ENCODE measurements around the gene PDE1A. TPM values are rescaled to one million over a fixed set of nuclear protein-coding genes. Genes with fewer than 3 reads are reported as not detected.

PDE1A gene
- total RNA-seq, 4 donors from 2014 or later, result 0.75 to 8.1 (median 3.8) TPM

- in situ Hi-C loops (cut with MboI; ENCODE audit: low pct_ligation_motif_present in 1 of 4, low pct_unique_long_range_greater_than_20kb in 1 of 4, low sequenced_read_pairs in 3 of 4), result loop anchor here (5.0 to 25.0 kb wide), 3 partner anchors 465 to 800 kb away; no protein-coding TSS in a partner anchor
- H3K4me1 ChIP-seq, result no peaks in the 10 kb centered on the region
- peaks cover 8 to 14% of the 10 kb centered on the region in 2 donors for H3K9me3 ChIP-seq
- H3K27ac ChIP-seq, result no peak overlapping the region
- TF ChIP-seq POLR2A (IDR thresholded peaks at IDR 0.05) (no peak), POLR2AphosphoS5 (IDR thresholded peaks at IDR 0.05) (no peak), EP300 (IDR thresholded peaks at IDR 0.05; ENCODE audit: low read depth) (no peak)
- TF ChIP-seq, protein P1, sequence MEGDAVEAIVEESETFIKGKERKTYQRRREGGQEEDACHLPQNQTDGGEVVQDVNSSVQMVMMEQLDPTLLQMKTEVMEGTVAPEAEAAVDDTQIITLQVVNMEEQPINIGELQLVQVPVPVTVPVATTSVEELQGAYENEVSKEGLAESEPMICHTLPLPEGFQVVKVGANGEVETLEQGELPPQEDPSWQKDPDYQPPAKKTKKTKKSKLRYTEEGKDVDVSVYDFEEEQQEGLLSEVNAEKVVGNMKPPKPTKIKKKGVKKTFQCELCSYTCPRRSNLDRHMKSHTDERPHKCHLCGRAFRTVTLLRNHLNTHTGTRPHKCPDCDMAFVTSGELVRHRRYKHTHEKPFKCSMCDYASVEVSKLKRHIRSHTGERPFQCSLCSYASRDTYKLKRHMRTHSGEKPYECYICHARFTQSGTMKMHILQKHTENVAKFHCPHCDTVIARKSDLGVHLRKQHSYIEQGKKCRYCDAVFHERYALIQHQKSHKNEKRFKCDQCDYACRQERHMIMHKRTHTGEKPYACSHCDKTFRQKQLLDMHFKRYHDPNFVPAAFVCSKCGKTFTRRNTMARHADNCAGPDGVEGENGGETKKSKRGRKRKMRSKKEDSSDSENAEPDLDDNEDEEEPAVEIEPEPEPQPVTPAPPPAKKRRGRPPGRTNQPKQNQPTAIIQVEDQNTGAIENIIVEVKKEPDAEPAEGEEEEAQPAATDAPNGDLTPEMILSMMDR (IDR thresholded peaks at IDR 0.05), result no peak
- H3K36me3 ChIP-seq, result no peaks in the 10 kb centered on the region
- intact Hi-C loops (cut with DNase I; ENCODE audit: low total_unique reads), result loop anchor here (5.0 kb wide), 1 partner anchor 465 kb away; no protein-coding TSS in a partner anchor
- DNase-seq, result no peak
- H3K27me3 ChIP-seq, result no peaks in the 10 kb centered on the region
- no peak overlapping the region for H3K4me3 ChIP-seq
Measured at GRCh38 chr2:182187130-182187529, 239.7 kb downstream of the PDE1A start.

- TF ChIP-seq, protein P1 (IDR thresholded peaks at IDR 0.05), result peak; percentile 80 to 88 (median 84)
- no peak for TF ChIP-seq POLR2AphosphoS5 (IDR thresholded peaks at IDR 0.05)
- no peak for TF ChIP-seq POLR2A (IDR thresholded peaks at IDR 0.05)
- TF ChIP-seq EP300 (IDR thresholded peaks at IDR 0.05; ENCODE audit: low read depth), result no peak
- WGBS, 2 donors (ENCODE audit: low coverage in 1 of 2), result 33 to 34% methylated on average over 4 of the region's 4 CpGs
- intact Hi-C loops (cut with DNase I; ENCODE audit: low total_unique reads), result loop anchor here (5.0 kb wide), 1 partner anchor 466 kb away; no protein-coding TSS in a partner anchor
Measured at GRCh38 chr2:182186132-182186735, 240.6 kb downstream of the PDE1A start.

GRCh38 chr2:182182436-182182835 is 244.4 kb downstream of the PDE1A start:
- no peak for DNase-seq
- Histone ChIP-seq H3K9me3 (peaks cover 8 to 14% of the 10 kb centered on the region in 2 donors), H3K4me1 (no peaks in the 10 kb centered on the region), H3K27ac (no peak overlapping the region), H3K4me3 (no peak overlapping the region), H3K36me3 (no peaks in the 10 kb centered on the region), H3K27me3 (no peaks in the 10 kb centered on the region)
- intact Hi-C loops (cut with DNase I; ENCODE audit: low total_unique reads), result no loop called here
- in situ Hi-C loops (cut with MboI; ENCODE audit: low pct_ligation_motif_present in 1 of 4, low pct_unique_long_range_greater_than_20kb in 1 of 4, low sequenced_read_pairs in 3 of 4), result loop anchor here in 3 of 4 donors (10.0 to 25.0 kb wide), 2 partner anchors 472 to 805 kb away; no protein-coding TSS in a partner anchor
- TF ChIP-seq POLR2AphosphoS5 (IDR thresholded peaks at IDR 0.05) (no peak), EP300 (IDR thresholded peaks at IDR 0.05; ENCODE audit: low read depth) (no peak), POLR2A (IDR thresholded peaks at IDR 0.05) (no peak)
- TF ChIP-seq, protein P1 (IDR thresholded peaks at IDR 0.05), result no peak
- WGBS, 2 donors (ENCODE audit: low coverage in 1 of 2), result 78 to 88% methylated on average over 1 to 2 of the region's 2 CpGs

More at GRCh38 chr2:182186132-182186735, 240.6 kb downstream of the PDE1A start:
- Histone ChIP-seq H3K36me3 (no peaks in the 10 kb centered on the region), H3K9me3 (peaks cover 8 to 14% of the 10 kb centered on the region in 2 donors), H3K4me3 (no peak overlapping the region), H3K4me1 (no peaks in the 10 kb centered on the region), H3K27me3 (no peaks in the 10 kb centered on the region), H3K27ac (no peak overlapping the region)
- no peak for DNase-seq
- in situ Hi-C loops (cut with MboI; ENCODE audit: low pct_ligation_motif_present in 1 of 4, low pct_unique_long_range_greater_than_20kb in 1 of 4, low sequenced_read_pairs in 3 of 4), result loop anchor here (5.0 to 25.0 kb wide), 3 partner anchors 466 to 801 kb away; no protein-coding TSS in a partner anchor

GRCh38 chr2:182181381-182181780 is 245.5 kb downstream of the PDE1A start:
- Histone ChIP-seq H3K27me3 (no peaks in the 10 kb centered on the region), H3K9me3 (peaks cover 8 to 14% of the 10 kb centered on the region in 2 donors), H3K4me1 (no peaks in the 10 kb centered on the region), H3K4me3 (no peak overlapping the region), H3K36me3 (no peaks in the 10 kb centered on the region), H3K27ac (no peak overlapping the region)
- in situ Hi-C loops (cut with MboI; ENCODE audit: low pct_ligation_motif_present in 1 of 4, low pct_unique_long_range_greater_than_20kb in 1 of 4, low sequenced_read_pairs in 3 of 4) (loop anchor here in 3 of 4 donors (10.0 to 25.0 kb wide), 2 partner anchors 473 to 806 kb away; no protein-coding TSS in a partner anchor), intact Hi-C loops (cut with DNase I; ENCODE audit: low total_unique reads) (no loop called here)
- TF ChIP-seq, protein P1 (IDR thresholded peaks at IDR 0.05), result no peak
- TF ChIP-seq EP300 (IDR thresholded peaks at IDR 0.05; ENCODE audit: low read depth) (no peak), POLR2A (IDR thresholded peaks at IDR 0.05) (no peak), POLR2AphosphoS5 (IDR thresholded peaks at IDR 0.05) (no peak)
- 68 to 100% methylated on average over 1 to 3 of the region's 3 CpGs for WGBS, 2 donors (ENCODE audit: low coverage in 1 of 2)
- no peak for DNase-seq
